D721Med (cell line): Measurements from ENCODE around the gene MYO15A.

Experiments used
- DNase-seq: peaks from one replicate; pipeline ENCODE4 v3.0.0; 2011; ENCODE audit warnings: low spot score; ENCODE audit not compliant: insufficient read length
- FAIRE-seq: peaks from 2 replicates; lab custom pipeline; 2011; peaks lifted over from hg19 to GRCh38; lab: Jason Lieb, UNC
- TF ChIP-seq, protein P1 (sequence below): IDR thresholded peaks from 2 replicates; pipeline ENCODE4 v1.5.1; 2012; ENCODE audit warnings: mild to moderate bottlenecking, control low read depth; ENCODE audit not compliant: insufficient read depth; ENCODE audit errors: missing control alignments

Gene MYO15A

GRCh38 chr17:18163547-18163946 lies 55.0 kb downstream of the MYO15A start:
- TF ChIP-seq, protein P1, sequence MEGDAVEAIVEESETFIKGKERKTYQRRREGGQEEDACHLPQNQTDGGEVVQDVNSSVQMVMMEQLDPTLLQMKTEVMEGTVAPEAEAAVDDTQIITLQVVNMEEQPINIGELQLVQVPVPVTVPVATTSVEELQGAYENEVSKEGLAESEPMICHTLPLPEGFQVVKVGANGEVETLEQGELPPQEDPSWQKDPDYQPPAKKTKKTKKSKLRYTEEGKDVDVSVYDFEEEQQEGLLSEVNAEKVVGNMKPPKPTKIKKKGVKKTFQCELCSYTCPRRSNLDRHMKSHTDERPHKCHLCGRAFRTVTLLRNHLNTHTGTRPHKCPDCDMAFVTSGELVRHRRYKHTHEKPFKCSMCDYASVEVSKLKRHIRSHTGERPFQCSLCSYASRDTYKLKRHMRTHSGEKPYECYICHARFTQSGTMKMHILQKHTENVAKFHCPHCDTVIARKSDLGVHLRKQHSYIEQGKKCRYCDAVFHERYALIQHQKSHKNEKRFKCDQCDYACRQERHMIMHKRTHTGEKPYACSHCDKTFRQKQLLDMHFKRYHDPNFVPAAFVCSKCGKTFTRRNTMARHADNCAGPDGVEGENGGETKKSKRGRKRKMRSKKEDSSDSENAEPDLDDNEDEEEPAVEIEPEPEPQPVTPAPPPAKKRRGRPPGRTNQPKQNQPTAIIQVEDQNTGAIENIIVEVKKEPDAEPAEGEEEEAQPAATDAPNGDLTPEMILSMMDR, result no peak
- no peak for DNase-seq
- no peak for FAIRE-seq

- DNase-seq, result no peak
- TF ChIP-seq, protein P1, result no peak
- FAIRE-seq, result no peak
Measured at GRCh38 chr17:18166894-18167293, 58.3 kb downstream of the MYO15A start.

DNA sequence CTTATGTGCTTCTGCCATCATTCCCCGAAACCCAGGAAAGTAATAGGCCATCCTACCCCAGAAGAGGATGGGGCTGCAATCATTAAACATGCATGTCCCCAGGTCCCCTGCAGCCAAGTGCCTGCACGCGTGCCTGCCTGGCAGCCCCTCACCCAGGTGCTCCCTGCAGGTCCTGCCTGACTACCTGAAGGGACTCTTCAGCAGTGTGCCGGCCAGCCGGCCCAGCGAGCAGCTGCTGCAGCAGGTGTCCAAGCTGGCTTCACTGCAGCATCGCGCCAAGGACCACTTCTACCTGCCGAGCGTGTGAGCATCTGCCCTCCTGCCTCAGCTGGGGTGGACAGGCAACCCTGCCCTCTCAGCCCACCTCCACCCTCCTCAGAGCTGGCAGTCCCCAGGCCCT lies 58.9 kb downstream of the MYO15A start:
- TF ChIP-seq, protein P1, result no peak
- FAIRE-seq (no peak), DNase-seq (no peak)

DNA sequence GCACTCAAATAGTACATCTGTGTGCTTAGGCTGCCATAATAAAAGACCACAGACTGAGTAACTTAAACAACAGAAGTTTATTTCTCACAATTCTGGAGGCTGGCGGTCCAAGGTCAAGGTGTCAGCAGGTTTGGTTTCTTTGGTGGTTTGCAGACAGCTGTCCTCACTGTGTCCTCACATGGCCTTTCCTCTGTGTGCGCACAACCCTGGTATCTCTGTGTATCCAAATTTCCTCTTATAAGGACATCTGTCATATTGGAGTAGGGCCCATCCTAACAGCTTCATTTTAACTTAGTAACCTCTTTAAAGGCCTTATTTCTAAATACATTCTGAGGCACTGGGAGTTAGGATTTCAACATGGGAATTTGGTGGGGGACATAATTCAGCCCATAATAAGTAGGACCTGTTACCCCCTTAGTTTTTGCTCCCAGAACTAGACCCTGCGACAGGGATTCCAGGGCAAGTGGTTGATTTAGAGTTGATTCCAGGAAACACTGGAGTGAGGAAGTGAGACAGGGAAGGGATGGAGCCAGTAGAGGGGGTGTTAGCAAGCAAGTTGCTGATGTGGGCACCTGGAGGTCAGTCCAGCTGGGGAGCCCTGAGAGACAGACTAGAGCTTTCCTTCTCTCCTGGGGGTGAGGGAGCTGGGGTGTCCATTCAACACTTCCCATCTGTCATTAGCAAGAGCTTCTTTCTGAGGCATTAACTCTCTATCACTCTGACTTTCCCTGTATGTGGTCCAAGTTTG lies 64.1 kb downstream of the MYO15A start:
- FAIRE-seq, result no peak
- no peak for DNase-seq

DNA sequence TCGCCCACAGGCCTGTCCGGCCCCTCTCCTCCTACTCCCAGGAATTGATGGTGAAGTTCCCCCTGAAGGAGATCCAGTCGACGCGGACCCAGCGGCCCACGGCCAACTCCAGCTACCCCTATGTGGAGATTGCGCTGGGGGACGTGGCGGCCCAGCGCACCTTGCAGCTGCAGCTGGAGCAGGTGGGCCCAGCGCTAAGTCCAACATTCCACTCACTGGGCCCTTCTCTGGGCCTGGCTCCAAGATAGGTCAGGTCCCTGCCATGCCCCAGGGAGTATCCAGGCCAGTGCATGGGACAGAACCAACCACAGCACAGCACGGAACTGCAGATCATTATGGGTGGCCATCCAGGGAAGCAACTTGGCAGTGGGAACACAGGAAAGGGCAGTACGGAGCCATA lies 65.2 kb downstream of the MYO15A start:
- TF ChIP-seq, protein P1, result no peak
- DNase-seq, result no peak
- FAIRE-seq, result no peak

More for the DNA sequence above, 64.1 kb downstream of the MYO15A start:
- TF ChIP-seq, protein P1, result no peak

GRCh38 chr17:18176176-18176575 lies 67.6 kb downstream of the MYO15A start:
- TF ChIP-seq, protein P1, result no peak
- DNase-seq (no peak), FAIRE-seq (no peak)

- TF ChIP-seq, protein P1, result no peak
- FAIRE-seq, result no peak
- DNase-seq, result no peak
Measured at GRCh38 chr17:18177133-18177532, 68.6 kb downstream of the MYO15A start.
